Endothelial cell of umbilical vein (primary cell): ENCODE data around the gene MAP3K4. TPM values are rescaled to one million over a fixed set of nuclear protein-coding genes. Genes with fewer than 3 reads are reported as not detected.

ENCODE experiments used
- BruUV-seq: library from RNA; stranded (reverse); fragments of 400-500 nt; replicated peaks from 2 replicates; lab custom pipeline; 2021; lab: Mats Ljungman, UMichigan
- CTCF ChIA-PET: fragments of 300-600, 350-600 bp; sonication (Branson Sonifier 250); formaldehyde crosslinking; loops from one replicate; lab custom pipeline; 2021; ENCODE audit warnings: antibody characterized with exemption, inconsistent platforms; lab: Charles Lee
- POLR2A ChIA-PET: fragments of 300-600, 350-600 bp; sonication (Branson Sonifier 250); formaldehyde crosslinking; loops from one replicate; lab custom pipeline; 2021; ENCODE audit warnings: antibody characterized with exemption, inconsistent platforms; lab: Charles Lee
- DNase-seq: peaks from one replicate; pipeline ENCODE4 v3.0.0-alpha.2; 2011; ENCODE audit warnings: low read depth, low spot score
- FAIRE-seq: peaks from 2 replicates; lab custom pipeline; 2011; peaks lifted over from hg19 to GRCh38; lab: Jason Lieb, UNC
- H2AFZ ChIP-seq: 2 replicates; pipeline ENCODE4 v1.6.0; 2012; ENCODE audit warnings: low read depth, low read length, control low read depth, inconsistent platforms
- H3K27ac ChIP-seq: 2 replicates; pipeline ENCODE4 v1.5.1; 2011; ENCODE audit warnings: low read depth, mild to moderate bottlenecking, control low read depth, low read length, moderate library complexity; ENCODE audit not compliant: insufficient read depth
- H3K27me3 ChIP-seq, 2 experiments: 2 replicates each; pipeline versions ENCODE4 v1.6.0 to v1.6.1; 2011; ENCODE audit warnings: low read length in 2 of 2, mixed read lengths in 1 of 2; ENCODE audit not compliant: control insufficient read depth in 2 of 2, insufficient read depth in 2 of 2
- H3K36me3 ChIP-seq, 2 experiments: 2 replicates in 1 of 2; 3 replicates in 1 of 2; pipeline ENCODE4 v1.5.1; 2011; ENCODE audit warnings: low read length in 2 of 2, mild to moderate bottlenecking in 1 of 2, moderate library complexity in 1 of 2; ENCODE audit not compliant: control insufficient read depth in 2 of 2, insufficient read depth in 2 of 2; ENCODE audit errors: extremely low read depth in 1 of 2
- H3K4me1 ChIP-seq: 3 replicates; pipeline ENCODE4 v1.5.1; 2011; ENCODE audit warnings: mild to moderate bottlenecking, low read length; ENCODE audit not compliant: control insufficient read depth, insufficient read depth; ENCODE audit errors: extremely low read depth
- H3K4me2 ChIP-seq: 2 replicates; pipeline ENCODE4 v1.6.1; 2011; ENCODE audit warnings: low read length, control low read depth, mixed read lengths; ENCODE audit not compliant: insufficient read depth
- H3K4me3 ChIP-seq, 3 experiments: fragments of 200-600 bp in 1 of 3; sonication (generic), shearing (Covaris generic) in 1 of 3; replicated peaks in 1 of 3; 2 replicates each; pipeline ENCODE4 v1.5.1; 2011 to 2016; ENCODE audit warnings: control low read depth in 3 of 3, low read length in 3 of 3, mild to moderate bottlenecking in 2 of 3, inconsistent platforms in 1 of 3, low read depth in 1 of 3, moderate library complexity in 1 of 3; ENCODE audit not compliant: insufficient read depth in 1 of 3
- H3K79me2 ChIP-seq: 2 replicates; pipeline ENCODE4 v1.6.0; 2012; ENCODE audit warnings: low read length, inconsistent platforms; ENCODE audit not compliant: control insufficient read depth, insufficient read depth
- H3K9ac ChIP-seq: replicated peaks from 2 replicates; pipeline ENCODE3; 2011; ENCODE audit warnings: low read length, control low read depth; ENCODE audit not compliant: insufficient read depth; ENCODE audit errors: extremely low read depth
- H3K9me1 ChIP-seq: replicated peaks from 3 replicates; pipeline ENCODE4 v1.6.0; 2011; ENCODE audit warnings: mild to moderate bottlenecking, low read length; ENCODE audit not compliant: control insufficient read depth, insufficient read depth; ENCODE audit errors: extremely low read depth
- H3K9me3 ChIP-seq: replicated peaks from 2 replicates; pipeline ENCODE4 v1.5.1; 2012; ENCODE audit warnings: low read length, inconsistent platforms; ENCODE audit not compliant: control insufficient read depth, insufficient read depth
- H4K20me1 ChIP-seq: replicated peaks from 2 replicates; pipeline ENCODE3; 2011; ENCODE audit warnings: mild to moderate bottlenecking, low read length; ENCODE audit not compliant: control insufficient read depth, insufficient read depth; ENCODE audit errors: extremely low read depth
- EZH2 ChIP-seq: IDR thresholded peaks from 2 replicates; pipeline ENCODE4 v1.6.1; 2012; ENCODE audit warnings: borderline replicate concordance, low read depth, mild to moderate bottlenecking, moderate library complexity, low read length, inconsistent platforms; ENCODE audit not compliant: severe bottlenecking
- FOS ChIP-seq: IDR thresholded peaks from 2 replicates; pipeline ENCODE4 v1.6.1; 2011; ENCODE audit warnings: mild to moderate bottlenecking, low read length, moderate library complexity, borderline replicate concordance; ENCODE audit not compliant: insufficient read depth
- GATA2 ChIP-seq: IDR thresholded peaks from 2 replicates; pipeline ENCODE4 v1.7.0; 2011; ENCODE audit warnings: low read depth, mild to moderate bottlenecking, moderate library complexity, mixed read lengths, low read length; ENCODE audit not compliant: insufficient read length, insufficient read depth
- MYC ChIP-seq: IDR thresholded peaks from one replicate; pipeline ENCODE4 v1.6.1; 2011; ENCODE audit warnings: mild to moderate bottlenecking, low read depth, low read length
- POLR2AphosphoS5 ChIP-seq: IDR thresholded peaks from 2 replicates; pipeline ENCODE4 v1.6.1; 2012; ENCODE audit warnings: low read depth, mild to moderate bottlenecking, control low read depth, low read length, moderate library complexity; ENCODE audit not compliant: insufficient read depth
- dilution Hi-C: fragments of 300-500 bp; cut with MboI; formaldehyde crosslinking; loops from one replicate; pipeline ENCODE4 v1.15.0; 2019; ENCODE audit warnings: low sequenced_read_pairs; ENCODE audit not compliant: extremely low pct_ligation_motif_present
- intact Hi-C: fragments of 100-400 bp; cut with micrococcal nuclease; formaldehyde crosslinking; loops from one replicate; pipeline ENCODE4 v1.10.0; 2022
- polyA plus RNA-seq, 4 experiments: library from polyadenylated mRNA; depleted of rRNA in 3 of 4; stranded (reverse) in 3 of 4; unstranded in 1 of 4; fragments of >200 nt; gene quantifications; 2 replicates each; pipeline versions ENCODE4 v1.2.1 to v1.2.3, GENCODE V29; 2011 to 2012; ENCODE audit warnings: missing spikeins in 1 of 4
- total RNA-seq: library from RNA; stranded (reverse); gene quantifications from 2 replicates; pipeline ENCODE4 v1.2.3, GENCODE V29; 2021
- TF ChIP-seq, protein P1 (sequence below), 2 donors: IDR thresholded peaks; 1 replicate in 1 of 2; 2 replicates in 1 of 2; pipeline ENCODE4 v1.5.1; 2011; ENCODE audit warnings: low read length in 2 of 2, mild to moderate bottlenecking in 2 of 2, moderate library complexity in 2 of 2, control low read depth in 1 of 2, inconsistent platforms in 1 of 2, low read depth in 1 of 2; ENCODE audit not compliant: insufficient read depth in 1 of 2; ENCODE audit errors: extremely low read depth in 1 of 2

The MAP3K4 gene
- total and polyA plus RNA-seq, 2 donors (not counting 3 experiments of a cell fraction or from before 2014, with no cell fraction given): 10.8 to 42.3 TPM

DNA sequence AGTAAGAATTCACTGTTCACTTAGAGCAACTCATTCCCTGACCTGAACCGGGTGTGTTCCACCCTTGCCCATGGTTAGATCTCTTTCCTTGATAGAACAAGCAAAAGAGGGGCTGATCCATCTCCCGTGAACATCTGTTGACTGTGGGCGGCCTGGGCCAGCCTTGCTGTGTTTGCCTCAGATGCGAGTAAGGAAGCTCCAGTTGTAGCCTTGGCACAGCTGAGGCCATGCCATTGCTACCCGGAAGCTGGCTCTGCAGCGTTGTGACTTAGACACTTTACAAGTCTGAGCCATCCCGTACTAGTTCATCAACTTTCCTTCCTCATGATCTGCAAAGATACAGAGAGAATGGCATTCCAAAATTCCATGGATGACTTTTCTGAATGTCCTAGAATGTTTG lies 139.0 kb downstream of the MAP3K4 start:
- BruUV-seq: no TSS peak
- intact Hi-C loops: loop anchor here (5.0 kb wide), 1 partner anchor 142 kb away; the partner anchor contains the start of gene AGPAT4
- TF ChIP-seq EZH2 (no peak), POLR2AphosphoS5 (no peak), FOS (no peak), GATA2 (no peak), MYC (no peak)
- TF ChIP-seq, protein P1, sequence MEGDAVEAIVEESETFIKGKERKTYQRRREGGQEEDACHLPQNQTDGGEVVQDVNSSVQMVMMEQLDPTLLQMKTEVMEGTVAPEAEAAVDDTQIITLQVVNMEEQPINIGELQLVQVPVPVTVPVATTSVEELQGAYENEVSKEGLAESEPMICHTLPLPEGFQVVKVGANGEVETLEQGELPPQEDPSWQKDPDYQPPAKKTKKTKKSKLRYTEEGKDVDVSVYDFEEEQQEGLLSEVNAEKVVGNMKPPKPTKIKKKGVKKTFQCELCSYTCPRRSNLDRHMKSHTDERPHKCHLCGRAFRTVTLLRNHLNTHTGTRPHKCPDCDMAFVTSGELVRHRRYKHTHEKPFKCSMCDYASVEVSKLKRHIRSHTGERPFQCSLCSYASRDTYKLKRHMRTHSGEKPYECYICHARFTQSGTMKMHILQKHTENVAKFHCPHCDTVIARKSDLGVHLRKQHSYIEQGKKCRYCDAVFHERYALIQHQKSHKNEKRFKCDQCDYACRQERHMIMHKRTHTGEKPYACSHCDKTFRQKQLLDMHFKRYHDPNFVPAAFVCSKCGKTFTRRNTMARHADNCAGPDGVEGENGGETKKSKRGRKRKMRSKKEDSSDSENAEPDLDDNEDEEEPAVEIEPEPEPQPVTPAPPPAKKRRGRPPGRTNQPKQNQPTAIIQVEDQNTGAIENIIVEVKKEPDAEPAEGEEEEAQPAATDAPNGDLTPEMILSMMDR (IDR thresholded peaks at IDR 0.05; ENCODE audit: extremely low read depth in 1 of 2, insufficient read depth in 1 of 2, low read depth in 1 of 2, low read length in 2 of 2): no peak

More for the DNA sequence above, 139.0 kb downstream of the MAP3K4 start:
- no peaks in the 10 kb centered on the region for H4K20me1 ChIP-seq
- no peaks in the 10 kb centered on the region for H3K4me1 ChIP-seq
- peaks cover 0 to 3% of the 10 kb centered on the region in 2 experiments for H3K36me3 ChIP-seq
- no peak overlapping the region for H3K4me3 ChIP-seq
- dilution Hi-C loops: no loop called here
- FAIRE-seq: no peak
- H3K9ac ChIP-seq: no peak overlapping the region
- H2AFZ ChIP-seq: no peak overlapping the region
- no peaks in the 10 kb centered on the region for H3K27me3 ChIP-seq
- POLR2A ChIA-PET: no interaction called here
- no peak for DNase-seq
- no peak overlapping the region for H3K27ac ChIP-seq
- H3K9me3 ChIP-seq: no peaks in the 10 kb centered on the region
- no peaks in the 10 kb centered on the region for H3K79me2 ChIP-seq
- H3K4me2 ChIP-seq: no peak overlapping the region
- no peaks in the 10 kb centered on the region for H3K9me1 ChIP-seq
- CTCF ChIA-PET: interaction anchor here (1.0 kb wide), 1 partner anchor 240 kb away, joined by 3 read pairs; no protein-coding TSS in a partner anchor
